OCI-LY1 (cell line): ENCODE data around the gene CBS.
A peak's percentile ranks its signal among the peaks of the same experiment; 100 is the strongest.
"Not testable (repeated sequence)": the region's sequence is repeated elsewhere in the genome, so short reads cannot be mapped to it uniquely, and the experiment has no call there.

Experiments
- H2AFZ ChIP-seq: fragments of 200-600 bp; sonication (generic), shearing (Covaris generic); 2 replicates; pipeline ENCODE4 v1.6.0; 2014; ENCODE audit warnings: antibody characterized with exemption, mild to moderate bottlenecking, low read length
- H3F3A ChIP-seq: fragments of 200-600 bp; sonication (generic), shearing (Covaris generic); 2 replicates; pipeline ENCODE4 v1.6.0; 2014; ENCODE audit warnings: mild to moderate bottlenecking, antibody characterized with exemption, low read length, moderate library complexity; ENCODE audit not compliant: insufficient read depth
- H3K27ac ChIP-seq: fragments of 200-600 bp; sonication (generic); 2 replicates; pipeline ENCODE4 v1.5.1; 2014; ENCODE audit warnings: low read length, mixed run types, mild to moderate bottlenecking, low read depth; ENCODE audit not compliant: poor library complexity, severe bottlenecking
- H3K27me3 ChIP-seq: fragments of 200-600 bp; sonication (generic); 2 replicates; pipeline ENCODE4 v1.6.0; 2014; ENCODE audit warnings: antibody characterized with exemption, mild to moderate bottlenecking, low read length, moderate library complexity; ENCODE audit not compliant: insufficient read depth
- H3K36me3 ChIP-seq: fragments of 200-600 bp; sonication (generic); 2 replicates; pipeline ENCODE4 v1.6.1; 2014; ENCODE audit warnings: mild to moderate bottlenecking, antibody characterized with exemption, low read length, moderate library complexity, mixed read lengths; ENCODE audit not compliant: insufficient read depth
- H3K4me1 ChIP-seq: fragments of 200-600 bp; sonication (generic); 2 replicates; pipeline ENCODE4 v1.5.1; 2014; ENCODE audit warnings: mild to moderate bottlenecking, low read length, moderate library complexity; ENCODE audit not compliant: insufficient read depth, severe bottlenecking
- H3K4me2 ChIP-seq: fragments of 200-600 bp; sonication (generic), shearing (Covaris generic); 2 replicates; pipeline ENCODE4 v1.6.1; 2014; ENCODE audit warnings: low read length
- H3K4me3 ChIP-seq: fragments of 200-600 bp; sonication (generic); 2 replicates; pipeline ENCODE4 v1.5.1; 2014; ENCODE audit warnings: low read length, low read depth, mild to moderate bottlenecking, mixed read lengths; ENCODE audit not compliant: poor library complexity, severe bottlenecking
- H3K79me2 ChIP-seq: fragments of 200-600 bp; shearing (Covaris generic); 2 replicates; pipeline ENCODE4 v1.6.1; 2016; ENCODE audit warnings: mixed run types, low read length, mixed read lengths; ENCODE audit not compliant: insufficient read depth
- H3K9ac ChIP-seq: fragments of 200-600 bp; sonication (generic), shearing (Covaris generic); 2 replicates; pipeline ENCODE4 v1.6.1; 2014; ENCODE audit warnings: mild to moderate bottlenecking, low read length, mixed read lengths
- H3K9me2 ChIP-seq: fragments of 200-600 bp; sonication (generic), shearing (Covaris generic); 2 replicates; pipeline ENCODE4 v1.6.1; 2014; ENCODE audit warnings: low read depth, mild to moderate bottlenecking, low read length, mixed read lengths
- H3K9me3 ChIP-seq: fragments of 200-600 bp; shearing (Covaris generic); 2 replicates; pipeline ENCODE4 v1.6.1; 2014; ENCODE audit warnings: low read length, mixed read lengths
- H4K20me1 ChIP-seq: fragments of 200-600 bp; sonication (generic), shearing (Covaris generic); 2 replicates; pipeline ENCODE4 v1.6.0; 2016; ENCODE audit warnings: mild to moderate bottlenecking, low read length; ENCODE audit not compliant: insufficient read depth

The CBS gene

DNA sequence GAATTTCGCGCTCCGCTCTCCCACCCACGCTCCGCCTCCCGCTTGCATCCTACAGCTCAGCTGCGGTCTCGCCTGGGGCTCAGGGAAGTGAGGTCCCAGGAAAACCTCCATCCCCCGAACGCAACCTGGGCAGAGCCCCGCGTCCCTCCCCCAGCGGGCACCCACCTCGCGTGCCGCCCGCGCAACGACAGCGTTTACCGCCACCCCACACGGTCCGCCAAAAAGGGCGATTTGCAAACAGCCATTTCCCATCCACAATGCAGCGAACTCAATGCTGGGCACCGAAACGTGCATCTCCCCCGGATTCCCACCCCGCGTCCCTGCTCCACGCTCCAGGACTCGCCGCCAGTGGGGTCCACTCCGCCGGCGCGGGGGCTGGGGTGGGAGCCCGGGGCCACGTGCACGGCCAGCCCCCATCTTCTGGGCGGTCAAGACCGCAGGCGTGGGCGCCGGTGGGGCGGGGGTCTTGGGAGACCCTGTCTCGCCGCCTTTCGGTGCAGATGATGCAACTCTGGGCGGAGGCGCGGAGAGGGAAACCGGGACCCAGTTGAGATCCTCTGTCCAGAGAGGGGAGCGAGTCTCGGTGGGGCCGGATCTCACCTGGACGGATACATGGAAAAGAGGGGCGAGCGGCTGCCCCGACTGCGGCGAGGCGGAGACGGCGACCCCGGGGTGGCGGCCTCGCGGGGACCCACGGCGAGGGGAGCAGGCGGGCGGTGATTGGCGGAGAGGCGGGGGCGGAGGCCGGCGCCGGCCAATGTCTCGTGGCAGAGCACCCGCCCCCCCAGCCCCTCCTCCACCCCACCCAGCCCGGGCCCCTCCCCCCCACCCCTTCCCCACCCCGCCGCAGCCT, at the start of gene CBS:
CBS (minus strand) TSS at position 666 of the 853 bp plus-strand sequence. CDS start 3,642 bp downstream, outside the sequence.
- not testable (repeated sequence) for H3K79me2 ChIP-seq, H3K9ac ChIP-seq, H3K4me2 ChIP-seq, H3K27me3 ChIP-seq, H3K9me3 ChIP-seq, H3K4me3 ChIP-seq, H2AFZ ChIP-seq, H3F3A ChIP-seq, H3K36me3 ChIP-seq, H4K20me1 ChIP-seq, H3K4me1 ChIP-seq, H3K27ac ChIP-seq, H3K9me2 ChIP-seq

DNA sequence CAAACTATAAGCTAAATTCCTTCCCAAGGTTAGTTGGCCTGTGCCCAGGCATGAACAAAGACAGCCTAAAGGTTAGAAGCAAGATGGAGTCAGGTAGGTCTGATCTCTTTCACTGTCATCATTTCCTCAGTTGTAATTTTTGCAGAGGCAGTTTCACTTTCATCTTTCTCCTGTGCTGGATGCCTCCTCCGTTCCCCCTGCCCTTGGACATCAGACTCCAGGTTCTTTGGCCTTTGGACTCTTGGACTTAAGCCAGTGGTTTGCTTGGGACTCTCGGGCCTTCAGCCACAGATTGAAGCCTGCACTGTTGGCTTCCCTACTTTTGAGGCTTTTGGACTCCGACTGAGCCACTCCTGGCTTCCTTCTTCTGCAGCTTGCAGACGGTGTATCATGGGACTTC, 40.3 kb upstream of the CBS start:
- H3K4me2 ChIP-seq, H3K9me2 ChIP-seq, H3K4me1 ChIP-seq: not testable (repeated sequence)

DNA sequence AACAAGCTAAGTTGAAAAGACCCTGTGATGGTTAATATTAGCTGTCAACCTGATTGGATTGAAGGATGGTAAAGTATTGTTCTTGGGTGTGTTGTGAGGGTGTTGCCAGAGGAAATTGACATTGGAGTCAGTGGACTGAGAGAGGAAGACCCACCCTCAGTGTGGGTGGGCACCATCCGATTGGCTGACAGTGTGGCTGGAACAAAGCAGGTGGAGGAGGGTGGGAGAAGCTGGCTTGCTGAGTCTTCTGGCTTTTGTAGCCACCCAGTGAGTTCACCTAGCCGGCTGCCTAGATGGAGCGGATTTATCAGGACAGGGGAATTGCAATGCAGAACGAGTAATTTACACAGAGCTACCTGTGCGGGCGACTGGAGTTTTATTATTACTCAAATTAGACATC, 38.8 kb upstream of the CBS start:
- not testable (repeated sequence) for H3K4me1 ChIP-seq, H3K4me2 ChIP-seq, H4K20me1 ChIP-seq, H3K9me2 ChIP-seq, H3K9me3 ChIP-seq, H2AFZ ChIP-seq, H3K79me2 ChIP-seq, H3F3A ChIP-seq, H3K27ac ChIP-seq, H3K4me3 ChIP-seq, H3K36me3 ChIP-seq, H3K27me3 ChIP-seq, H3K9ac ChIP-seq

More for the DNA sequence above, 40.3 kb upstream of the CBS start:
- H3K36me3 ChIP-seq, H3K4me3 ChIP-seq, H4K20me1 ChIP-seq, H3K27ac ChIP-seq, H2AFZ ChIP-seq, H3K27me3 ChIP-seq, H3K9me3 ChIP-seq, H3K79me2 ChIP-seq, H3K9ac ChIP-seq, H3F3A ChIP-seq: not testable (repeated sequence)

DNA sequence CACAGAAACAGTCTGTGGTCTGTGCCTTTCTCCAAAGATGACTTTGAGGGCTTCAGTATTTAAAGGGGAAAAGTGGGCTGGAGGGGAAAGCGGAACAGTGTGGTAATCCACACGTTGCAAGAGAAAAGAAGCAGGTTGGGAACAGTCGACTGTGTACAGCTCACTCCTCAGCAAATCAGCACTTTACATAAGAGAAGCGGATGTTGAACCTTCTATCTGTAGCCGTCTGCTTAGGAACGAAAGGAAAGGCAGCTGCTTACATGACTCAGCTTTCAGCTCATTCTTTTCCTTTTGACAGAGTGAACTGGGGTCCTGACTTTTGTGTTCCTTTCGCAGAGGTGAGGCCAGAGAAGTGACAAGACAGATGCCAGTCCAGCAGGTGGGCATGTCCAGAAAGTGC, 33.4 kb upstream of the CBS start:
- not testable (repeated sequence) for H3K4me2 ChIP-seq, H3K9ac ChIP-seq, H3K27ac ChIP-seq, H3K36me3 ChIP-seq, H4K20me1 ChIP-seq, H3K4me1 ChIP-seq, H3K4me3 ChIP-seq, H3K9me3 ChIP-seq, H3K27me3 ChIP-seq, H3F3A ChIP-seq, H2AFZ ChIP-seq, H3K79me2 ChIP-seq, H3K9me2 ChIP-seq

DNA sequence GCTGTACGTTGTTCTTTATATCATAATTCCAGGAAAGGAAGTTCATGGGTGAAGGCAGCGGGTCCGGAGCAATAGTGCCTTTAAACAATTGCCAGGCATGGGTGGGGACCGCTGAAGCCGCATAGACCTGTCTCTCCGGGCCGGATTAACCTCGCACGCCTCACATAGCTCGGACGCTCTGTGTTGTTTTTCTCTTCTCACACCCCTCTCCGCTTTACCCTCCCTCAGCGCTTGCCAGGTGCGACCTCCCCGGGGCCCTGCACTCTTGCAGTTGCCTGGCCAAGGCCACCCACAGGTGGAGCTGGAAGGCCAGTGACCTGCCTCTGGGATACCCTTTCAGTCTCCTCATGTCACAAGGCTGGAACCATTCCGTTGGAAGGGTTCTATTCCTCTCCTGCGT, 32.5 kb upstream of the CBS start:
- not testable (repeated sequence) for H3K4me1 ChIP-seq, H3K9ac ChIP-seq, H3K9me3 ChIP-seq, H3K9me2 ChIP-seq, H3K27ac ChIP-seq, H2AFZ ChIP-seq, H3K36me3 ChIP-seq, H4K20me1 ChIP-seq, H3K79me2 ChIP-seq, H3K27me3 ChIP-seq, H3K4me3 ChIP-seq, H3K4me2 ChIP-seq, H3F3A ChIP-seq

DNA sequence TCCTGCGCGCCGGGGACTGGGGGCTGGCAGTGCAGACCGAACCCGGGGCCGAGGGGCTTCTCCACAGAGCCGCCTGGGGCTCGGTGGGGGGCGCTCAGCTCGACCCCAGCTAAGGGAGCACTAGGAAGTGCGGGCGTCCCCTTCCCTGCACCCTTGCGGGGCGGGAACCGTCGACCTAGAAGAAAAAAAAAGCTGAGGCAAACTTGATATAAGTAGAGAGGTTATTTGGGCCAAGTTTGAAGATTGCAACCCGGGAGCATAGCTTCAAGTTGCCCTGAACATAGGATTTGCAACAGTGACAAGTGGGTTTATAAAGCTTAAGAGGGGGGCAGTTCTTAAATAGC, 32.1 kb upstream of the CBS start:
- not testable (repeated sequence) for H3K27ac ChIP-seq, H3F3A ChIP-seq, H3K36me3 ChIP-seq, H3K9me3 ChIP-seq, H3K9ac ChIP-seq, H3K79me2 ChIP-seq, H3K4me1 ChIP-seq, H2AFZ ChIP-seq, H3K4me3 ChIP-seq, H3K27me3 ChIP-seq, H3K9me2 ChIP-seq, H4K20me1 ChIP-seq, H3K4me2 ChIP-seq

DNA sequence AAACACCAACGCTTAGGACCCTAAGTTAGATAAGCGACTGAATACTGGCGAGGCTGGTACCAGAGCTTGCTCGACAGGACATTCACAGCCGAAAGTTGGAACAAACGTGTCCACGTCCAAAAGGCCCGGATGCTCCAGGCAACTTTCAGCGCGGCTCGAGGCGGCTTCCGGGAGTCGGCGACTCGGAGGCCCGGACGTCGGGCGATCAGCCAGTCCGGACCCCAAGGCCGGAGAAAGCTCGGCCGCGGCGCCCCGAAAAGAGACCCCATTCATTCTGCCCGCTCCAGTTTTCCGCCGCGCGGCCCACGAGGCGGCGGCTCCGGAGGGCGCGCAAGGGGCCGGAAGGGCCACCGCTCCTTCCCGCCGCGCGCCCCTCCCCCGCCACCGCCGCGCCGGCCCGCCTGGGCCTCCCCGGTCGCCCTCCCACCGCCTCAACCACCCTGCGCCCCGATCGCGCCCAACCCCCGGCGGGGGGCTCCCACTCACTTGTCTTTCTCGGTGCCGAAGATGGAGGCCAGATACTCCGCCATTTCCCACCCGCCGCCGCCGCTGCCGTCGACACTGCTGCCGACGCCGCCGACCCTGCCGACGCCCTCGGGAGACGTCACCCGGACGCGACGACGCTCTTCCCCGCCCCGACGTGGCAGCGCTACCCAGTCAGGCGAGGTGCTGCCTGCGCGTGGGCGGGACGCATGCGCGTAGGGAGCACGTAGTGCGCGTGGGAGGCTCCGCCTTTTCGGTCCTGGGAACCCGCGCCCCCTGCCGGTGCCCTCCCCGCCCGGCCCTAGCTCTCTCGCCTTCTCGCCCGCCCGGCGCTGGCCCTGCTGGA, 31.5 kb upstream of the CBS start, which contains the start of gene U2AF1:
U2AF1 (minus strand) TSS at position 606 of the 829 bp plus-strand sequence; CDS start at position 530, 76 bp downstream.
- H2AFZ ChIP-seq, H3K9me2 ChIP-seq, H3K79me2 ChIP-seq, H4K20me1 ChIP-seq, H3K27ac ChIP-seq, H3F3A ChIP-seq, H3K9me3 ChIP-seq, H3K27me3 ChIP-seq, H3K4me1 ChIP-seq, H3K36me3 ChIP-seq: not testable (repeated sequence)
- Histone ChIP-seq H3K9ac (peak within 1 kb of the TSS; percentile 68), H3K4me3 (peak within 1 kb of the TSS; percentile 65), H3K4me2 (peak within 1 kb of the TSS; percentile 41; the same call in 1 of the 2 replicates)
